GM12892 (cell line): ENCODE results near the gene MEG3.

Experiments
- POLR2A ChIP-seq: IDR thresholded peaks from 2 replicates; pipeline ENCODE4 v1.6.1; 2011; ENCODE audit warnings: low read depth, low read length, control low read depth
- POLR2AphosphoS5 ChIP-seq: IDR thresholded peaks from 2 replicates; pipeline ENCODE4 v1.6.1; 2011; ENCODE audit warnings: low read depth, low read length, control low read depth
- TAF1 ChIP-seq: IDR thresholded peaks from 2 replicates; pipeline ENCODE4 v1.6.1; 2011; ENCODE audit warnings: low read depth, mild to moderate bottlenecking, control low read depth, low read length, borderline replicate concordance

GRCh38 chr14:100789460-100790417 is 36.2 kb upstream of the MEG3 start:
- TF ChIP-seq POLR2AphosphoS5 (no peak), POLR2A (no peak), TAF1 (no peak)
